Measurements from ENCODE around the gene TEPSIN. TPM values are rescaled to one million over a fixed set of nuclear protein-coding genes. Genes with fewer than 3 reads are reported as not detected.
A peak's percentile ranks its signal among the peaks of the same experiment; 100 is the strongest.

The TEPSIN gene
- total RNA-seq, 1 donor from 2014 or later, result 40.2 TPM

DNA sequence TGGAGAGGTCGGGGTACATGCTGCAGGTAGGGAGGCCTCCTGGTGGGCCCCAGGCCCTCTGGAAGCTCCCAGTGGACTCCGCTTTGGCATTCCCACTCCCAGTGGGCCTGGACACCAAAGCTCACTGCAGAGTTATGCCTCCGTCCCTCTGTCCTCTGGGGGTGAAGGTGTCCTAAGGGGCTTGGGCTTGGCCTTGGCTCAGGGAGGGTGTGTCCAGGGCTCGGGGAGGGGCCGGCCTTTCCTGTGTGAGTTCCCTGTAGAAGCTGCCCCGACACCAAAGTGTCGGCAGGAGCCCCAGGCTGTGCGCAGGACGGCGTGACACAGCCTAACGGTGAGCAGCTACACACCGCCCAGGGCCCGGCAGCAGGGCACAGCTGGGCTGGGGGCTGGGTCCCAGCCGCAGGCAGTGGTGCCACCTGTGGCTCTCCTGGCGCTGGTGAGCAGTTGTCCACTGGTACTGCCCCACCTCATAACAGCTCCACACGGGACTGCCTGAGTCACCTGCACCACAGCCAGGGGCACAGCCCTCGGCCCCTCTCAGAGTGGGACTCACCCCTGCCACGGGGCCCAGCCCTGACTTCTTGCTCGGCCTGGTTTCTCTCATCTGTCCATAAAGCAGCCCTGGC lies 6.1 kb downstream of the TEPSIN start:
- Histone ChIP-seq H3K9me3 (no peaks in the 10 kb centered on the region), H3K36me3 (peaks cover 39% of the 10 kb centered on the region), H3K27ac (no peak overlapping the region), H3K4me3 (no peak overlapping the region), H3K4me1 (peaks cover 8% of the 10 kb centered on the region), H3K27me3 (no peaks in the 10 kb centered on the region)
- DNase-seq, result no peak
- TF ChIP-seq, protein P1, sequence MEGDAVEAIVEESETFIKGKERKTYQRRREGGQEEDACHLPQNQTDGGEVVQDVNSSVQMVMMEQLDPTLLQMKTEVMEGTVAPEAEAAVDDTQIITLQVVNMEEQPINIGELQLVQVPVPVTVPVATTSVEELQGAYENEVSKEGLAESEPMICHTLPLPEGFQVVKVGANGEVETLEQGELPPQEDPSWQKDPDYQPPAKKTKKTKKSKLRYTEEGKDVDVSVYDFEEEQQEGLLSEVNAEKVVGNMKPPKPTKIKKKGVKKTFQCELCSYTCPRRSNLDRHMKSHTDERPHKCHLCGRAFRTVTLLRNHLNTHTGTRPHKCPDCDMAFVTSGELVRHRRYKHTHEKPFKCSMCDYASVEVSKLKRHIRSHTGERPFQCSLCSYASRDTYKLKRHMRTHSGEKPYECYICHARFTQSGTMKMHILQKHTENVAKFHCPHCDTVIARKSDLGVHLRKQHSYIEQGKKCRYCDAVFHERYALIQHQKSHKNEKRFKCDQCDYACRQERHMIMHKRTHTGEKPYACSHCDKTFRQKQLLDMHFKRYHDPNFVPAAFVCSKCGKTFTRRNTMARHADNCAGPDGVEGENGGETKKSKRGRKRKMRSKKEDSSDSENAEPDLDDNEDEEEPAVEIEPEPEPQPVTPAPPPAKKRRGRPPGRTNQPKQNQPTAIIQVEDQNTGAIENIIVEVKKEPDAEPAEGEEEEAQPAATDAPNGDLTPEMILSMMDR (IDR thresholded peaks at IDR 0.05), result no peak
- intact Hi-C loops (cut with DNase I), result no loop called here
- ATAC-seq, result no peak

DNA sequence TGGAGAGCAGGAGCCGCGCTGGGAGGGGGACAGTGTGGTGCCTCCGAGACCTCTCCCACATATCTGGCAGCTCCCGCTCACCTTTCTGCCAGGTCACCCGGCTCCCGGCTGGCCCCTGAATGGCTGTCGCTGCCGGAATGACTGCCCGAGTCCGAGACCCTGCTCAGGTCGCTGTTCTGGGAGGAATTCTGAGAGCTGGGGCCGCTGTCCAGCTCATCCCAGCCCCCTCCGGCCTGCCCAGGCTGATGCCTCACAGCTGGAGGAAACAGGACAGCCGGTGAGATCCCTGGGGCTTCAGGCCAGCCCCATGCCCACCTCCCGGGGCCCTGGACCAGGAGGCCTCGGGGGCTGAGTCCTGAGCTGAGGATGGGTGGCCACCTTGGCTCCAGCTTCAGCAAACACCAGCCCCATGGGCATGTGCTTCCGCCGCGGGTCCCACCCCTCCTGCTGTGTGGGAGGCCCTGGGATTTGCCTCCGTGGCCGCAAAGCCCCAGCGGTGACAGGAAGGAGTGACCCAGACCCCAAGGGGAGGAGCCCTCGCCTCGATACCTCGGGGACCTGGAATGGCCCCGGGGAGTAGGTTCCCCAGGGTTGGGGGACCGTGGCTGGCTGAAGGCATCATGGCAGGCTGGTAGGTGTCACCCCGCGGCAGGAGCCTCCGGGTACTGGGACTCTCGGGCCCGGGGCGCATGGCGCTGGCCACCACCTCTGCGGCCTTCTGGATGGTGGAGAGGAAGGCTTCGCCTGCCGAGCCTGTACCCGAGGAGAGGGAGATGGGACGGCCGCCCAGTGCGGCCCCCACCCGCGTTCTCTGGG lies 6.9 kb downstream of the TEPSIN start:
- Histone ChIP-seq H3K4me3 (no peak overlapping the region), H3K4me1 (peaks cover under 1% of the 10 kb centered on the region), H3K36me3 (peaks cover 39% of the 10 kb centered on the region), H3K27ac (no peak overlapping the region), H3K27me3 (no peaks in the 10 kb centered on the region), H3K9me3 (no peaks in the 10 kb centered on the region)
- TF ChIP-seq, protein P1 (IDR thresholded peaks at IDR 0.05), result no peak
- DNase-seq (no peak), ATAC-seq (no peak)
- intact Hi-C loops (cut with DNase I), result no loop called here

DNA sequence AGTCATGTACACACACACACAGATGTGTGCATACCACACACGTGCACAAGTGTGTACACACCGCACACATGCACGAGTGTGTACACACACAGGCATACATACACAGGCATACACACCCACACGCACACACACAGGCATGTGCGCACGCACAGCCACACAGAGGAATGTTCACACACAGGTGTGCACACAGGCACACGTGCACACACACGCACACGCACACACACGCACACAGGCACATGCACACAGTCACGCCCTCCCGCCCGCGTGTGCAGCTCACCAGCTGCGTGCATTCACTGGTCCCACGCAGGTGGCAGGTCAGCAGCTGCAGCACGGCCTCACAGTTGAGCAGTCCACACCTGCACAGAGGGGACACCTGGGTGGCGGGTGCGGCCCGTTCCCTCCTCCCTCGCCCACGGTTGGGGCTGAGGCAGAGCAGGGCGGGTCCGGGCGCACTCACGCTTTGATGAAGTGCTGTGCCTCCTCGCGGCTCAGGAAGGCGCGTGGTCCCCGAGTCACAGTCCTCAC lies 7.7 kb downstream of the TEPSIN start:
- H3K4me3 ChIP-seq, result no peak overlapping the region
- DNase-seq (no peak), ATAC-seq (no peak)
- peaks cover 39% of the 10 kb centered on the region for H3K36me3 ChIP-seq
- intact Hi-C loops (cut with DNase I), result no loop called here
- no peaks in the 10 kb centered on the region for H3K4me1 ChIP-seq
- H3K27ac ChIP-seq, result no peak overlapping the region
- TF ChIP-seq, protein P1 (IDR thresholded peaks at IDR 0.05), result no peak
- H3K27me3 ChIP-seq, result no peaks in the 10 kb centered on the region
- no peaks in the 10 kb centered on the region for H3K9me3 ChIP-seq

DNA sequence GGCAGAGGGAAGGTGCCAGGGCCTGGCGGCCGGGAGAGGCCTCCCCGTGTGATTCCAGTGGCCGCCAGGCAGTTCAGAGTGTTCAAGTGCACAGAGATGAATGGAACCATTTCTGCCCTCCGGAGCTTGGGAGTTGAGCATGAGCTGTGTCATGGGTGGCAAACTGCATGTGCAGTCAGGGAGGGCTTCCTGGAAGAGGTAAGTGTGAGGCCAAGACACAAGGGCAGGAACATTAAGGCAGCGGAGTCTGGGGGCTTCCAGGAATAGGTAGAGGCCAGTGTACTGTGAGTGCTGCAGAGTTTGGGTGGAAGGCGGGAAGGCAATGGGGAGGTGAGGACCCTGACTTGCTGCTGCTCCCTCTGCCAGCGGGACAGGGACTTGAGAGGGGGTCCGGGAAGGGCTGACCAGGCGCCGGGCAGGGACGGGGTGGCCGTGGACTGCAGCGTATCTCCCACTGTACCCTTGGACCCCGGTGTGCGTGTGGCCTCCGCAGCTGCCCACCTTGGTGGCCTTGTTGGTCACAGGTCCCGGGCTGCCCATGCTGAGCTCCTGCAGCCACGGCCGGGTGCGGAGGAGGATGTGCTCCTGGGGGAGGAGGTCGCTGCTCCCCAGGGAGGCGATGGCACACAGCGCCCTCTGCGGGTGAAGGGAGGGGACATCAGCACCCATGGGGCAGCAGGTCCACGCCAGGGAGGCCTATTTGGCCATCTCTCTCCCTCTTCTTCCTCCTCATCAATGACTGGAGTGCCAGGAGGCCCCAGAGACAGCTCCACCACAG lies 8.6 kb downstream of the TEPSIN start:
- H3K4me3 ChIP-seq, result no peak overlapping the region
- H3K4me1 ChIP-seq, result no peaks in the 10 kb centered on the region
- peaks cover 39% of the 10 kb centered on the region for H3K36me3 ChIP-seq
- TF ChIP-seq, protein P1 (IDR thresholded peaks at IDR 0.05), result peak; percentile 22
- ATAC-seq (peak; percentile 4), DNase-seq (no peak)
- H3K27me3 ChIP-seq, result no peaks in the 10 kb centered on the region
- intact Hi-C loops (cut with DNase I), result no loop called here
- H3K27ac ChIP-seq, result no peak overlapping the region
- no peaks in the 10 kb centered on the region for H3K9me3 ChIP-seq

DNA sequence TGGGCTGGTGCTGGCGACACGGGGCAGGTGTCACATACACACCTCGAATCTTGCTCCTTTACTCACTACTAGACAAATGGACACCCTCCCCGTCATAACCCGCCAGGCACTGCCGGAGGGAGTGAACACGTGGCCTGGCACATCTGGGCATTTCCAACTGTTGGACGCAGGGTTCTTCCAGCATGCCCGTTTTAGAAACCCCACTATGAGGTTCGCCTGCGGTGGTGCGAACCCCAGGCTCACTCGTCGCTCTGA lies 9.3 kb downstream of the TEPSIN start:
- DNase-seq, result no peak
- ATAC-seq, result no peak
- TF ChIP-seq, protein P1 (IDR thresholded peaks at IDR 0.05), result no peak
- Histone ChIP-seq H3K27ac (no peak overlapping the region), H3K9me3 (no peaks in the 10 kb centered on the region), H3K27me3 (no peaks in the 10 kb centered on the region), H3K4me3 (no peak overlapping the region), H3K36me3 (peaks cover 39% of the 10 kb centered on the region), H3K4me1 (no peaks in the 10 kb centered on the region)
- intact Hi-C loops (cut with DNase I), result no loop called here
